Globus pallidus (tissue), 1 donor: ENCODE measurements around the gene SDR42E1.

ENCODE experiments used
- DNase-seq: peaks from one replicate; pipeline ENCODE4 v3.0.0-alpha.2; 2015; ENCODE audit warnings: low spot score

SDR42E1 gene

DNA sequence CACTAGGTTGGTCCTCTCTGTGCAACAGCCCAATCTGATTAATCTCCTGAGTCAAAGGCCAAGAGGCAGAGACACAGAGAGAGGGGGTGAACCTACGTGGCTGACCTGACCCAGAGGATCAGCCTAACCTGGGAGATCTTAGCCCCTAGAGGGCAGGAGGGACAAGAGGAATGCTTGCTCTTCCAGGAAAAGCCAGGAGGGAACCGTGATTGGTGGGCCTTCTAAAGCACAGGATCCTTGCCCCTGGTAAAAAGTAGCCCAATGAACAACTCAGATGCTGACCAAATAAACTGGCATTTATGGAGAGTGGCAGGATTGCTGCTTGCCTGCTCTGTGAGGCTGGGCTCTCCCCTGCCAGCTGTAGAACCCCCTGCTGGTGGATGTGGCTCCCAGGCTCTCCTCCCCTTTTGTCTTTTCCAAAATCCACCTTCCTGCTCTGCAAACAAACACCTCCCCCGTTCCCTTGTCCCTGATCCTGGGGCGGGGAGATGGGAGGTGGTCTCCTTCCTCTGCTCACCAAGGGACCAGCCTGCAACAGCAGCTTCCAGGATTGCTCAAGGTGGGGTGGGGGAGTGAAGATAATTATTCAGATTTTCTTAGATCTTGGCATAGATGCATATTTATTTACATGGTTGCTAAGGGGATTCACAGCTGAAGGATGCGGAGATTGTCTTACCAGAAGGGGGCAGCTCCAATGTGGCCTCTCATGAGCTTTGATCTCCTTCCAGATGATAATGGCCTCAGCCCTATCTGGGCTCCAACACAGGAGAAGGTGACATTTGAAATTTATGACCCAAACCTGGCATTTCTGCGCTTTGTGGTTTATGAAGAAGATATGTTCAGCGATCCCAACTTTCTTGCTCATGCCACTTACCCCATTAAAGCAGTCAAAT, 71.9 kb downstream of the SDR42E1 start:
- DNase-seq, result no peak
